ENCODE measurements around the gene SDF4.

DNA sequence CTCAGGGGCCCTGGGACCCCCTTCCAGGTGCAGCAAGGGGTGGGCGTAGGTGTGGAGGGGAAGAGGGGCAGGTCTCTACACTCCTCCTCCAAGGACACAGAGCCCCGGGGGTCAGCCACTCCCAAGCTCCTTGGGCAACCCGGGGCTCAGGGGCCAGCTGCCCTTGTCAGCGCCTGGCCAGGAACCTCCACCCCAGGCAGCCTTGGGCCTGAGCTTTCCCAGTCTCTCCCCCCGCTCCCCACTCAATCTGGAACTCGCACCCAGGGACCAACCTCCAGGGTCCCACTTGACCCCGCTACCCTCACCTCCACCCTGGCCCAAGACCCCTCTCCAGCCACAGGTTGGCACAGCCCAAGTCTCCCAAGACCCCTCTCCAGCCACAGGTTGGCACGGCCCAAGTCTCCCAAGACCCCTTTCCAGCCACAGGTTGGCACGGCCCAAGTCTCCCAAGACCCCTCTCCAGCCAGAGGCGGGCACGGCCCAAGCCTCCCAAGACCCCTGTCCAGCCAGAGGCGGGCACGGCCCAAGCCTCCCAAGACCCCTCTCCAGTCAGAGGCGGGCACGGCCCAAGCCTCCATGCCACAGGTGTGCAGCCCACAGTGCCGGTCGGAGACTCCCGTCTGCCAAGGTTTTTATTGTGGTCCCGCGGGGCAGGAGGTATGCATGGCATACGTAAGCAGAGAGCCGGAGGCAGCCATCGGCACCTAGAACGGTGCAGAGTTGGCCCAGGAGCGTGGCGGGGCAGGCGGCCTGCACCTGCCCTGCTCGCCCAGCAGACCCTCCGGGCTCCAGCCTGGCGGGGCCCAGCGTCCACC is 20.9 kb downstream of the SDF4 start:
- no peak for TF ChIP-seq POLR2A (IDR thresholded peaks at IDR 0.05)
- TF ChIP-seq, protein P1, sequence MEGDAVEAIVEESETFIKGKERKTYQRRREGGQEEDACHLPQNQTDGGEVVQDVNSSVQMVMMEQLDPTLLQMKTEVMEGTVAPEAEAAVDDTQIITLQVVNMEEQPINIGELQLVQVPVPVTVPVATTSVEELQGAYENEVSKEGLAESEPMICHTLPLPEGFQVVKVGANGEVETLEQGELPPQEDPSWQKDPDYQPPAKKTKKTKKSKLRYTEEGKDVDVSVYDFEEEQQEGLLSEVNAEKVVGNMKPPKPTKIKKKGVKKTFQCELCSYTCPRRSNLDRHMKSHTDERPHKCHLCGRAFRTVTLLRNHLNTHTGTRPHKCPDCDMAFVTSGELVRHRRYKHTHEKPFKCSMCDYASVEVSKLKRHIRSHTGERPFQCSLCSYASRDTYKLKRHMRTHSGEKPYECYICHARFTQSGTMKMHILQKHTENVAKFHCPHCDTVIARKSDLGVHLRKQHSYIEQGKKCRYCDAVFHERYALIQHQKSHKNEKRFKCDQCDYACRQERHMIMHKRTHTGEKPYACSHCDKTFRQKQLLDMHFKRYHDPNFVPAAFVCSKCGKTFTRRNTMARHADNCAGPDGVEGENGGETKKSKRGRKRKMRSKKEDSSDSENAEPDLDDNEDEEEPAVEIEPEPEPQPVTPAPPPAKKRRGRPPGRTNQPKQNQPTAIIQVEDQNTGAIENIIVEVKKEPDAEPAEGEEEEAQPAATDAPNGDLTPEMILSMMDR (IDR thresholded peaks at IDR 0.05), result no peak
- no peak for TF ChIP-seq POLR2AphosphoS5 (IDR thresholded peaks at IDR 0.05)
